Skeletal muscle satellite cell (primary cell): ENCODE measurements around the gene LRP6.

Experiments used
- H3K27me3 ChIP-seq: 2 replicates; pipeline ENCODE4 v1.7.0; 2013; ENCODE audit warnings: low read length; ENCODE audit not compliant: control insufficient read depth, insufficient read depth
- H3K36me3 ChIP-seq: 2 replicates; pipeline ENCODE4 v1.7.0; 2013; ENCODE audit warnings: mild to moderate bottlenecking, control low read depth, low read length; ENCODE audit not compliant: insufficient read depth
- H3K4me1 ChIP-seq: 2 replicates; pipeline ENCODE4 v1.7.0; 2013; ENCODE audit warnings: low read length; ENCODE audit not compliant: control insufficient read depth, insufficient read depth
- H3K4me2 ChIP-seq: 2 replicates; pipeline ENCODE4 v1.7.0; 2013; ENCODE audit warnings: mild to moderate bottlenecking, low read length
- H3K4me3 ChIP-seq: 2 replicates; pipeline ENCODE4 v1.7.0; 2013; ENCODE audit warnings: low read length
- H3K9ac ChIP-seq: 2 replicates; pipeline ENCODE4 v1.7.0; 2013; ENCODE audit warnings: mild to moderate bottlenecking, low read depth, low read length, moderate library complexity
- H3K9me3 ChIP-seq: replicated peaks from 2 replicates; pipeline ENCODE4 v1.7.0; 2013; ENCODE audit warnings: mild to moderate bottlenecking, control low read depth, low read length

Gene LRP6

GRCh38 chr12:12229556-12230092 is 37.2 kb downstream of the LRP6 start:
- Histone ChIP-seq H3K9me3 (no peaks in the 10 kb centered on the region), H3K36me3 (no peaks in the 10 kb centered on the region), H3K4me3 (no peak overlapping the region), H3K27me3 (no peaks in the 10 kb centered on the region), H3K4me2 (no peak overlapping the region), H3K9ac (no peak overlapping the region), H3K4me1 (no peaks in the 10 kb centered on the region)

GRCh38 chr12:12228402-12228801 is 38.4 kb downstream of the LRP6 start:
- no peak overlapping the region for H3K9ac ChIP-seq
- H3K27me3 ChIP-seq: no peaks in the 10 kb centered on the region
- H3K4me1 ChIP-seq: no peaks in the 10 kb centered on the region
- H3K4me3 ChIP-seq: no peak overlapping the region
- no peak overlapping the region for H3K4me2 ChIP-seq
- H3K36me3 ChIP-seq: no peaks in the 10 kb centered on the region
- no peaks in the 10 kb centered on the region for H3K9me3 ChIP-seq

GRCh38 chr12:12226187-12226586 is 40.7 kb downstream of the LRP6 start:
- Histone ChIP-seq H3K9me3 (no peaks in the 10 kb centered on the region), H3K27me3 (no peaks in the 10 kb centered on the region), H3K4me3 (no peak overlapping the region), H3K4me1 (no peaks in the 10 kb centered on the region), H3K9ac (no peak overlapping the region), H3K4me2 (no peak overlapping the region), H3K36me3 (no peaks in the 10 kb centered on the region)

GRCh38 chr12:12224240-12224940 is 42.5 kb downstream of the LRP6 start:
- Histone ChIP-seq H3K4me3 (no peak overlapping the region), H3K4me2 (no peak overlapping the region), H3K9ac (no peak overlapping the region), H3K9me3 (no peaks in the 10 kb centered on the region), H3K36me3 (no peaks in the 10 kb centered on the region), H3K4me1 (no peaks in the 10 kb centered on the region), H3K27me3 (no peaks in the 10 kb centered on the region)

GRCh38 chr12:12221560-12221959 is 45.3 kb downstream of the LRP6 start:
- Histone ChIP-seq H3K9ac (no peak overlapping the region), H3K4me2 (no peak overlapping the region), H3K4me1 (peaks cover 4% of the 10 kb centered on the region), H3K27me3 (no peaks in the 10 kb centered on the region), H3K36me3 (no peaks in the 10 kb centered on the region), H3K9me3 (no peaks in the 10 kb centered on the region), H3K4me3 (no peak overlapping the region)

GRCh38 chr12:12219664-12220063 is 47.2 kb downstream of the LRP6 start:
- no peak overlapping the region for H3K4me2 ChIP-seq
- H3K9ac ChIP-seq: no peak overlapping the region
- no peaks in the 10 kb centered on the region for H3K36me3 ChIP-seq
- H3K4me1 ChIP-seq: peaks cover 6% of the 10 kb centered on the region
- no peak overlapping the region for H3K4me3 ChIP-seq
- H3K27me3 ChIP-seq: no peaks in the 10 kb centered on the region
- no peaks in the 10 kb centered on the region for H3K9me3 ChIP-seq

GRCh38 chr12:12217018-12217359 is 49.9 kb downstream of the LRP6 start:
- H3K4me1 ChIP-seq: peaks cover 6% of the 10 kb centered on the region
- H3K36me3 ChIP-seq: no peaks in the 10 kb centered on the region
- H3K4me2 ChIP-seq: peak overlapping the region; percentile 22
- no peaks in the 10 kb centered on the region for H3K9me3 ChIP-seq
- H3K4me3 ChIP-seq: no peak overlapping the region
- no peak overlapping the region for H3K9ac ChIP-seq
- no peaks in the 10 kb centered on the region for H3K27me3 ChIP-seq

GRCh38 chr12:12216349-12217017 is 50.4 kb downstream of the LRP6 start:
- H3K27me3 ChIP-seq: no peaks in the 10 kb centered on the region
- no peak overlapping the region for H3K4me2 ChIP-seq
- no peaks in the 10 kb centered on the region for H3K9me3 ChIP-seq
- peaks cover 6% of the 10 kb centered on the region for H3K4me1 ChIP-seq
- no peak overlapping the region for H3K9ac ChIP-seq
- no peak overlapping the region for H3K4me3 ChIP-seq
- no peaks in the 10 kb centered on the region for H3K36me3 ChIP-seq

GRCh38 chr12:12214635-12215131 is 52.2 kb downstream of the LRP6 start:
- Histone ChIP-seq H3K36me3 (no peaks in the 10 kb centered on the region), H3K4me2 (no peak overlapping the region), H3K27me3 (no peaks in the 10 kb centered on the region), H3K9ac (no peak overlapping the region), H3K4me3 (no peak overlapping the region), H3K4me1 (peaks cover 6% of the 10 kb centered on the region), H3K9me3 (no peaks in the 10 kb centered on the region)

- no peaks in the 10 kb centered on the region for H3K9me3 ChIP-seq
- H3K4me1 ChIP-seq: peaks cover 6% of the 10 kb centered on the region
- H3K36me3 ChIP-seq: no peaks in the 10 kb centered on the region
- no peaks in the 10 kb centered on the region for H3K27me3 ChIP-seq
- no peak overlapping the region for H3K9ac ChIP-seq
- H3K4me2 ChIP-seq: no peak overlapping the region
- no peak overlapping the region for H3K4me3 ChIP-seq
Observed at GRCh38 chr12:12214201-12214600, 52.6 kb downstream of the LRP6 start.

GRCh38 chr12:12212769-12213168 is 54.1 kb downstream of the LRP6 start:
- H3K4me2 ChIP-seq: no peak overlapping the region
- no peaks in the 10 kb centered on the region for H3K27me3 ChIP-seq
- no peak overlapping the region for H3K9ac ChIP-seq
- no peaks in the 10 kb centered on the region for H3K9me3 ChIP-seq
- no peaks in the 10 kb centered on the region for H3K36me3 ChIP-seq
- H3K4me1 ChIP-seq: peaks cover 6% of the 10 kb centered on the region
- no peak overlapping the region for H3K4me3 ChIP-seq

GRCh38 chr12:12210983-12211382 is 55.9 kb downstream of the LRP6 start:
- H3K27me3 ChIP-seq: no peaks in the 10 kb centered on the region
- H3K36me3 ChIP-seq: no peaks in the 10 kb centered on the region
- H3K4me1 ChIP-seq: peaks cover 3% of the 10 kb centered on the region
- H3K9me3 ChIP-seq: no peaks in the 10 kb centered on the region
- no peak overlapping the region for H3K4me3 ChIP-seq
- H3K4me2 ChIP-seq: no peak overlapping the region
- no peak overlapping the region for H3K9ac ChIP-seq
